IPS-11a (cell line): ENCODE data around the gene DYNC1H1.

Source experiments
- H3K4me3 ChIP-seq: one replicate; pipeline ENCODE4 v1.5.1; 2013; ENCODE audit warnings: low read depth, low read length, control low read depth

Gene DYNC1H1

DNA sequence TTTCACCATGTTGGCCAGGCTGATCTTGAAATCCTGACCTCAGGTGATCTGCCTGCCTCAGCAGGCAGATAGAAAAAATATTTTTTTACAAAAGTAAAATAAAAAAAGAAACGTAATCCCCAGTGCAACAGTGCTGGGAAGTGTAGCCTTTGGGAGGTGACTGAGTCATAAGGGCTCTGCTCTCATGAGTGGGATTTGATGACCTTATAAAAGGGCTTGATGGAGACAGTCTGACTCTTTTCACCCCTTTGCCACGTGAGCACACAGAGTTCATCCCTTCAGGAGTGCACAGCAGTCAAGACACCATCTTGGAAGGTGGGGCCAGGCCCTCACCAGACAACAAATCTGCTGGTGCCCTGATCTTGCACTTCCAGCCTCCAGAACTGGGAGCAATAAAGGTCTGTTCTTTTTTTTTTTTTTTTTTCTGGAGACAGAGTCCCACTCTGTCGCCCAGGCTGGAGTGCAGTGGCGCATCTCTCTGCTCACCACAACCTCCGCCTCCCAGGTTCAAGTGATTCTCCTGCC lies 24.7 kb upstream of the DYNC1H1 start:
- H3K4me3 ChIP-seq = no peak overlapping the region

DNA sequence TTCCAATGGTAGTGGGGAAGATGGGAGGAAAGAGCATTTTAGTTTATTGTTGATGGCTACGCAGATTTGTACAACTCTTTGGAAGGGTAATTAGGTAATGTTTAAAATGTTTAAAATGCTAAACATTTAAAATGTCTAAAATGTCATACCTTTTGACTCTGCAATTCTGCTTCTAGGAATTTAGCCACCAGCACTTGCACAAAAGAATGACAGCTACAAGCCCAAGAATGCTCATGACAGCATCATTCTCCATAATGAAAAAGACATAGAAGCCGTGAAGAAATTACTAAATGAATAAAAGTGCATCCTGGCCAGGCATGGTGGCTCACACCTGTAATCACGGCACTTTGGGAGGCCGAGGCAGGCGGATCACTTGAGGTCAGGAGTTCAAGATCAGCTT lies 19.9 kb upstream of the DYNC1H1 start:
- H3K4me3 ChIP-seq = no peak overlapping the region

DNA sequence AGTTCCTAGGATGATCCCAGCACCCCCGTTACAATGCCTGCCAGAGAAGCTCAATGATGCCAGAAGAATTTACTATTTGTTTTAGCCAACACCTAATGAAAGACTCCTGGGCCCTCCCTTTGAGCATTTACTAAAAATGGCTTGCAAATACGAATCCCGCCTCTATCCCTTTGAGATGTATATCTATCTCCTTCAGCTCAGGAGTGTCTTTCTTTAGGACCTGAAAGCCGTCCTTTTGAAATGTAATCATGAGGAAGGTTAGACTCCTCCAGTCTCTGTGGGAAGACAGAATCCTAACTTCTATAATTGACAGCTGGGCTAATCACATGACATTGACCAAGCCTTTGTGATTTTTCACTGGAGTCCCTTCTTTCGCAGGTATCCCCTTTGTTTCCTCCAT lies 19.2 kb upstream of the DYNC1H1 start:
- H3K4me3 ChIP-seq = no peak overlapping the region

DNA sequence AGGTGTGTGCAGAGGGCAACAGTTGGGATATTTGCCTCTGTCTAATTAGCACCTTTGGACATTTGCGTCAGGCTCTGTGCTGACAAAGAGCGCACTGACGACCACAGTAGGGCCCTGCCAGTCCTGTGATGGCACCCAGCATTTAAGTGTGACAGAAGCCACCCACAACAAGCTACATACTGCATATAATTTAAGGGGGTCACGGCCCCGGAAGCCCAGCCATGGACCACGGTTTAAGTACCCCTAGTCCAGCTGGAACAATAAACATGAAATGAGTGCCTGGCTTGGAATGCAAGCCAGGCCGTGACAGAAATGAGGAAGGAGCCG lies 16.8 kb upstream of the DYNC1H1 start:
- H3K4me3 ChIP-seq = peak overlapping the region; percentile 89

DNA sequence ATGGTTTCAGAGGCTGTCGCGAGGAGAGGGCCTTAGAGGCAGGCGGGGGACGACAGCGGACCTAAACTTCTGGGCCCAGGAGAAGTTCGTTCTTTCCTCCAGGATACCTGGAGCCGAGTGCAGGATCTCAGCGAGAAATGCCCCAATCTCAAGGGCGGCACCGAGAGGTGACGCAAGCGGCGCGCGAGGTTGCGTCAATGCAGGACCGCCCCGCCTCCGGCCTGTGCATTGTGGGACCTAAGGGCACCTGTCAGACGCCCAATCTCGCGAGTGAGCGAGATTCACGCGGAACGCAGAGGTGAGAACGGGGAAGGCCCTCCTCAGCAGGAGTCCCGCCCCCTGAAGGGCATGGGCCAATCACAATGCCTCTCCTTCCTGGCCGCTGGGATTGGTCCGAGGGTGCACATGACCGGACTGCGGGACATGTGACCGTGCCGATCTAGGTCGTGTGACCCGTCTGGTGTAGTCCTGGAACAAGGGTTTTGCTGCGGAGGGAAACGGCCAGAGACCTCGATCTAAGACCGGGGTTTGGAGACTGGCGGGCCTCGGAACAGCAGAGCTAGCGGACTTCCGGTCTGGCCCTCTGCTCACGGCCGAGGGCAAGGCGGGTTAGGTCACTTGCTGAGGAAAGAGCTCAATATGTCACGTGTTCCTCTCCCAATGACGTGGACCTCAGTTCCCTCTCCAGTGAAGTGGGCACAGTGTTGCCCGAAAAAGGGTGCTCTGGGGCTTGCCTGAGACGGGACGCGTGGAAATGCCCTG lies 16.3 kb upstream of the DYNC1H1 start:
- H3K4me3 ChIP-seq = peak overlapping the region; percentile 89

DNA sequence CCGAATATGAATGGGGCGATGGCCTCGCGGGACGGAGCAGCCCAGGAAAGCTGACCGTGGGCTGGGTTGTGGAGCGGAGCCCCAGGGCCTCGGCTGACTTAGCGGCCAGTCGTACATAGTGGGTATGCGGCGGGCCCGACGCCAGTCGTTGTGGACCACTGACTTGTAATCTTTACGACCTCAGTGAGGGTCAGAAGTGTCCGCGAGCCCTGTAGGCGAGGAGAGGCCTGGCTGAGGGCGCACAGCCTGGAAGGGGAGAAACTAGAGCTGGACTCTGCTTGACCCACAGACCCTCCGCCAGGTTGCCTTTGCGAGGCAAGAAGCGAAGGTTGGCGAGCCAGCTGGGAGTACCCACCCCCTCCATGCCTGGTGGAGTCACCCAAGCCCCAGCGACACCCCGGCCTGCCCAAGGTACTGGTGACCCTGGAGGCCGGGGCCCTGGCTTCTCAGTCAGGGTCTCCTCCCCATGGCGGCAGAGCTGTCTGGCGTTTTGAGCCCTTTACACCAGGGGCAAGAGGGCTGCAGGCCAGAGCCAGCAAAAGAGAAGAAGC lies 15.6 kb upstream of the DYNC1H1 start:
- H3K4me3 ChIP-seq = peak overlapping the region; percentile 89

DNA sequence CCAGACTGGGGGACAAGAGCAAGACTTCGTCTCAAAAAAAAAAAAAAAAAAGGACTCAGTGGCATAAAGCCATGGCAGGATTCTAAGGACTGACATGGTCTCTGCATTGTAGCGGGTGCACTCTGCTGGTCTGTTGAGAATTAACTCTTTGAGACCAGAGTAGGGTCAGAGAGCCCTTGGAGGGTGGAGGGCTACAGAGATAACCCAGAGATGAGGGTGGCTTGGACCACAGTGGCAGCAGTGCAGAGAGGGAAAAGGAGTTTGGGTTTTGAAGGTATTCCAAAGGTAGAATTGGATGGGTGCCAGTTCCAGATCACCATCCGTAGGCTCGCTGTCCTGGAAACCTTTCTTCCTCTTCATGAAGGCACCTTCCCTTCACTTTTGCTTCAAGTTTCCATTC lies 14.3 kb upstream of the DYNC1H1 start:
- H3K4me3 ChIP-seq = no peak overlapping the region

DNA sequence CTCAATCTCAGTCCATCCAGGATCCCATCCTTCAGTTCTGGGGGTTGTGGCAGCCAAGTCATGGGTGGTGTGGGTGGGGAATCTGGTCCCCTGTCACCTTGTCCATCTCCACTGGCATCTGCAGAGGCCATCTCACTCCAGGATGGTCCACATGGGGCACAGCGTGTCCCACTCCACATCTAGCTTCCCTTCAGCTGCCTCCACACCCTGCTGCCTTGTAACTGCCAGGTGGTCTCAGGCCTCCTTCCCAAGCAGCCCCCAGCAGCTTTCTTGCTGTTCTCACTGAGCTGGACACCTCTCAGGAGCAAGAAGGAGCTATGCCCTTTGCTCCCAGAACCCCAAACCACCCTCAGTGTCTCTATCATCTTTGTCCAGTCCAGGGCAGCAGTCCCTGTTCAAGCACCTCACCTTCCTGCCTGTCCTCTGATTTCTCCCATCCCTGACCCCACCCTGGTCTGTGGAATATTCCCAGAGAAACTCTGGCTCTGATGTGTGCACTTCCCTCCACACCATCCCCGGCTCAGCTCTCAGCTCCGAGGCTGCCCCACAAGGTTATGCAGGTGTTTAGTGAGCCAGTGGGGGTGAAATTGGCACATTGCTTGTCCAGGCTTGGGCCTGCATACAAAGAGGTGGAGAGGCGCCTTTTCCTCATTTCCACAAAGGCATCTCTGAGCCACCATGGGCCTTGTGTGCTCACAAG lies 13.7 kb upstream of the DYNC1H1 start:
- no peak overlapping the region for H3K4me3 ChIP-seq

DNA sequence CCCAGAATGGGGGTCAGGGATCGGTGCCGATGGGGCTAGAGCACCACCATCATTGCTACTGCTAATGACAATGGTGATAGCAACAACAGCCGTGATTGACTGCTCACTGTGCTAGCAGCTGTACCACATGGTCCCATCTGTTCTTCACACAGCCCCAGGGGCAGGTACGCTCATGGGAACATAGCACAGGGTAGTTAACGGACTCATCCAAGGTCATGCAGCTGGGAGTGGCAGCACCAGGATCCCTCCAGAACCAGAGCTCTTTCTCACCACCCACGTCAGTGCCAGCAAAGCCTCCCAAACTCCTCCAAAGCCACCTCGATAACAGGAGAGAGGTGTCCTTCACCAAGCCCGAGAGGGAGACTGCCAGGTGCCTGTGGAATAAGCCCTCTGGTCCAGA lies 11.2 kb upstream of the DYNC1H1 start:
- no peak overlapping the region for H3K4me3 ChIP-seq

DNA sequence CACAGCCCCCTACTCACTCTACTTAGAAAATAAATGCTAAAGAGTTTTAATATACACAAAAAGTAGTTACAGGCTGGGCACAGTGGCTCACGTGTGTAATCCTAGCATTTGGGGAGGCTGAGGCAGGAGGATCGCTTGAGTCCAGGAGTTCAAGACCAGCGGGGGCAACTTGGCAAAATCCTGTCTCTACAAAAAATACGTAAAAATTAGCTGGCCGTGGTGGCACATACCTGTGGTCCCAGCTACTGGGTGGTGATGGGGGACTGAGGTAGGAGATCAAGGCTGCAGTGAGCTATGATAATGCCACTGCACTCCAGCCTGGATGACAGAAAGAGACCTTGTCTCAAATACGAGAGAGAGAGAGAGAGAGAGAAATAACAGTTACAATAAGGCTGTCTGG lies 9.9 kb upstream of the DYNC1H1 start:
- no peak overlapping the region for H3K4me3 ChIP-seq

DNA sequence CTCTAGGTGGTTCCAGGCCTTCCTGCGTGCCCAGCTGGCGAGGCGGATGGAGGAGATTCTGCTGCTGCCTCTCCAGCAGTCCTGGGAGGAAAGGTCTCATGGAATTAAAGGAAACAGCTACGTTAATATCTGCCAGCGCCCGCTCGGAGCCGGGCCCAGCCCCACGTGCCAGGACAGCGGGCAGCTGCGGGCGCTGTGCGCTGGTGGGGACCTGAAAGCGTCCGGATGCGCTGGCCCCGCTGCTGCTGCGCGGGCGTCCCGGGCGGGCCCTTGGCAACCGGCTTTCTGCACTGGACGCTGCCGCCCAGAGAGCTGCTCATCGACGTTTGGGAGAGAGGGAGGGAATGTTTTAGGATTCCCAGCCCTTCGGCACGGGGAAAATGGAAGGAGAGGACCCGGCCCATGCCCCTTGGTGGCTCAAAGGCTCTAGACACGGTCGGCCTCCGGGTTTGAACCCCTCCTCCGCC lies 8.6 kb upstream of the DYNC1H1 start:
- no peak overlapping the region for H3K4me3 ChIP-seq

DNA sequence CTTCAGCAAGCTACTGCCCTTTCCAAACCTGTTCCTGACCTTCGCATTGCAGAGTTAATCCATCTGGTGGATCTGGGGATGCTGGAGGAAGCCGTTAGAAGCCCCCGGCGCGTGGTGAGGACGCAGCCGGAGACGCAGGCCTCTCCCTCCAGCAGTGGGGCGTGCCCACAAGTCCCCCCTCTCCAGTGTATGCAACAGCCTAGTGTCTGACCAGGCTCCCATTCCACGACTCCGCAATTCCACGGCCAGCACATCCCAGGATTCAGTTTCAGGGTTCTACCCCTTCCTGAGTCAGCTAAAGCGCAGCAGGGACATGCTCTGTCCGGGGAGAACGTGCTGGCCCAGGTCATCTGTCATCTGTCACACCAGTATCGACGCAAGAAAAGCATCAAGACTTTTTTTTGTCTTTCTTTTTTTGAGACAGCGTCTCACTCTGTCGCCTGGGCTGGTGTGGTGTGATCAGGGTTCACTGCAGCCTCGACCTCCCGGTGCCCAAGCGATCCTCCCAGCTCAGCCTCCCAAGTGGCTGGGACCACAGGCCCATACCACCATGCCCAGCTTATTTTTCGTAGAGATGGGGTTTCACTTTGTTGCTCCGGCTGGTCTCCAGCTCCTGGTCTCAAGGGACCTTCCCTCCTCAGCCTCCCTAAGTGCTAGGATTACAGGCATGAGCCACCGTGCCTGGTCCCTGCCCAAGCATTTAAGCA lies 8.0 kb upstream of the DYNC1H1 start:
- H3K4me3 ChIP-seq = no peak overlapping the region

DNA sequence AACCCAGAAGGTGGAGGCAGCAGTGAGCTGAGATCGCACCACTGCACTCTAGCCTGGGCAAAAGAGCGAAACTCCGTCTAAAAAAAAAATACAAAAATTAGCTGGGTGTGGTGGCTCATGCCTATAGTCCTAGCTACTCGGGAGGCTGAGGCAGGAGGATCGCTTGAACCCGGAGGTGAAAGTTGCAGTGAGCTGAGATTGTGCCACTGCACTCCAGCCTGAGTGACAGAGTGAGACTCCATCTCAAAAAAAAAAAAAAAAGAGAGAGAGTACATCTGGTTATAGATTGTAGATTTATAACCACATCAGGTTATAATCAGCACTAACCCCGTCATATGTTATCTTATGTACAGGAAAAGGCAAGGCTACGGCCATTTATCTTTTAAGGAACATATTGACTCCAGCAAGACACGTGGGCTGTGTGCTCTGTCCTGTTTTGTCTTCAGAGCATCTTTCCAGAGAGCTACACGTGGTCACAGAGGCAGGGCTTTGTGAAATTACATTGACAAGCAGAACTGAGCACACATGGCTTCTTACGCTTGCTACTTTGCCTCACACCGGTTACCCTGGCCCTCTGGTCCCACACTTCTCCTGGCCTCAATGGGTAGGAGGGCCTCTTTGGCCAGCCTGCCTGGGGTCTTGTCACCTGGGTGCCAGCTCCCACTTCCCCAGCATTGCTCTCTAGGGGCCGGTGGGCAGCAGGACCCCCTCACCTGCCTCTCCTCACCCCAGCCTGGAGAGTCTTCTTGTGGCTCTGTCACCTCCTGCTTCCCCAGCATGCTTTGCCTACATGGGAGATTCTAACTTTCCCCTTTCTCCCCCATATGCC lies 6.8 kb upstream of the DYNC1H1 start:
- no peak overlapping the region for H3K4me3 ChIP-seq

DNA sequence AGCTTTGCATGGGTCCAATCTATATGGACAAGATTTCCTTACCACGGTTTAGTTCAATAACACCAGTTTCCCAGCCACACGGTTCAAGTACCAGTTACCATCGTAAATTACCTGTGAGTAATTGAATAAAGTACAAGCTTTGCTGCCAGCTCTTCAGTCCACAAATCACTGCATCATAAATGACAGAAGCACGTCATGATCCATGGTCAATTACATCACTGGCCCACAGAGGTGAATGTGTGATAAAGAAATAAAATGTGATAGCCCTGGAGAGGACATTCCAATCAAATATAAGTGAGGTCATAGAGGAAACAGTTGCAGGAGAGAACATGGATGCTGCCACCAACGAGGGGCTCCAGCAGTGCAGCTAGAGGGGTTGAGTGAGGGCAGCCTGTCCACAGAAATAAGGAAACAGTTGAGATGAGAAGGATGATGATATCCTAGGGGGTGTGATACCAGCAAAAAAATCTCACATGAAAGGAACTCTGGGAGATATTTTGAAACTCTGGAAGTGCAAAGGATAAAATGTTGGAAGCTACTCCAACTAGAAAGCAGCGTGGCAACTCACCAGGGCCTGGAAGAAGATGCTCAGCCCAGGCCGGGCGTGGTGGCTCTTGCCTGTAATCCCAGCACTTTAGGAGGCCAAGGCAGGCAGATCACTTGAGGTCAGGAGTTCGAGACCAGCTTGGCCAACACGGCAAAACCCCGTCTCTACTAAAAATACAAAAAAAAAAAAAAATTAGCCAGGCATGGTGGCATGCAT lies 5.8 kb upstream of the DYNC1H1 start:
- no peak overlapping the region for H3K4me3 ChIP-seq

DNA sequence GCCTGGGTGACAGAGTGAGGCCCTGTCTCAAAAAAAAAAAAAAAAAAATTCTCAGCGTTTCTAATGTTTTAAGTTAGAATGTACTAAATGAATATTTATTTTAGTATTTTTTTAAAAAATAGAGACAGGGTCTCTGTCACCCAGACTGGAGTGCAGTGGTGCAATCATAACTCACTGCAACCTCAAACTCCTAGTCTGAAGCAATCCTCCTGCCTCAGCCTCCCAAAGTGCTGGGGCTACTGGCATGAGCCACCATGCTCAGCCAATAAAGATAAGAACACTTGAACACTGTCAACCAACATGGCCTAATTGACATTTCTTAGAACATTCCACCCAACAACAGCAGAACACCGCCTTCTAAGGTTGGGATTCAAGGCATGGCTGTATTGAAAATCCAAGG lies 5.1 kb upstream of the DYNC1H1 start:
- no peak overlapping the region for H3K4me3 ChIP-seq

DNA sequence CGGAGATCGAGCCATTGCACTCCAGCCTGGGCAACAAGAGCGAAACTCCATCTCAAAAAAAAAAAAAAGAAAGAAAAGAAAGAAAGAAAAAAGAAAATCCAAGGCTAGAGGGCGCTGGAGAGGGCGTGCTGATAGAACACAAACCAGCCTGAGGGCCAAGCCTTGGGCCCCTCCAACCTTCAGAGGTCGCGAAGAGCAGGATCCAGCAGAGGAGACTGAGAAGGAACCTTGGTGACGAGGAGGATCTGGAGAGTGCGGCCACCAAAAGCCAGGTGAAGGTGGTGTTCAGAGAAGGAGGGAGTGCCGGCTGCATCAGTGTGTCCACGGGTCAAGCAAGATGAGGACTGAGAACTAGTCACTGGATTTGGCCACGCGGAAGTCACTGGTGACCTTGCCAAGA lies 4.1 kb upstream of the DYNC1H1 start:
- H3K4me3 ChIP-seq = no peak overlapping the region

DNA sequence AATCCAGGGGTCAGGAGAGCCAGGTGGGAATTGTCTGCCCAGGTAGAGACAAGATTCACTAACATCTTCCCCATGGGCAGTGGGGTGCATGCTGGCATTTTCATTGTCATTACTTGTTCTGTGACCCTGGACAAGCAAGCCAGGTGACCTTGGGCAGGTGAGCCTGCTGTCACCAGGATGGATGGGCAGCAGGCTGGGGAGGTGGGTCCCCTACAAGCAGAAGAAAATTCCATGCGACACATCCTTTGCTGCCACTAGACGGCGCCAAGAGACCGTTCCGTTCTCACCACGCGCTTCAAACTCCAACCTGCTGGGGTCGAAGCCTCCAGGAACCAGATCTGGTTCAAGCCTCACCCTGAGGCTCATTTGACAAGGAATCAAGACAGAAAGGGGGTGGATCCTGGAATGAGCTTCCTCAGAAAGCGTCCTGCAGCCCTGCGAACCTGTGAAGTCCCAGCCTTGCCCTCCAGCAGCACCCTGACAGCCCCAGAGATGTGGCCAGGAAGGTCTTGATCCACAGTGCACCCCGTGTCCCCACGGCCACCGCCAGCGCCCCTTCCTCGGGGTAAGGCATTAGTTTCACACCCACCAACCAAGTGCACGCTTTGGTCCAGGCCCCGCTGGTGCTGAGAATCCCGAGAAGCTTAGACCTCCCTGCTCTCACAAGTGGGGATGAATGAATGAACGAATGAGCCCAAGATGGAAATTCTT lies 3.2 kb upstream of the DYNC1H1 start:
- no peak overlapping the region for H3K4me3 ChIP-seq

DNA sequence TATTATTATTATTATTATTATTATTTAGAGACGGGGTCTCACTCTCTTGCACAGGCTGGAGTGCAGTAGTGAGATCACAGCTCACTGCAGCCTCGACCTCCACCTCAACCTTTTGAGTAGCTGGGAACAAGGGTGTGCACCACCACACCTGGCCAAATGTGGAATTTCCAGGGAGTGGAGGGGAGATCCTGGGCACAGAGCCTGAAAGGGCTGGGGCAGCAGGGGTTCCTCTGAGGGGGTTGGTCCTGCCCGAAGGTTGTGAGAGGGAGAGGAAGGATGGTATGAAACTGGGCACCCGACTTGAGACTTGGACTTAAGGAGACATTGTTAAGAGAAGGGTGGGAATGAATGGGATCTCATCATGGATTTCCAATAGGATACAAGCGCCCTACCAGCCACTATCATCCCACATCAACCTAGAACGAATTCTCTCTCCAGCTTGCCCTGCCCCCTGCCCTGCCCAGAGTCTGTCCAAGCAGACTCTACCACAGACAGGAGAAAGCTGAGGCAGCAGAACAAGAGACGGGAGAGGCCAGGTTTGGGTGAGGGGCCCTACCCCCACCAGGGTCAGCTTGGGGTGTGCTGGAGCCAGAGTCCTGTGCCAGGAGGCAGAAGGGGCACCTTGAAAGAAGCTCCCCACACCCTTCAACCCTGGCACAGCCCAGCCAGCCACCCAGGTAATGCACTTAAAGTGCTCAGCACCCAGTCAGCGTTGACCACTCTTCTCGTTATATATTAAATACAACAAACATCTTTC lies 2.4 kb upstream of the DYNC1H1 start:
- H3K4me3 ChIP-seq = no peak overlapping the region

DNA sequence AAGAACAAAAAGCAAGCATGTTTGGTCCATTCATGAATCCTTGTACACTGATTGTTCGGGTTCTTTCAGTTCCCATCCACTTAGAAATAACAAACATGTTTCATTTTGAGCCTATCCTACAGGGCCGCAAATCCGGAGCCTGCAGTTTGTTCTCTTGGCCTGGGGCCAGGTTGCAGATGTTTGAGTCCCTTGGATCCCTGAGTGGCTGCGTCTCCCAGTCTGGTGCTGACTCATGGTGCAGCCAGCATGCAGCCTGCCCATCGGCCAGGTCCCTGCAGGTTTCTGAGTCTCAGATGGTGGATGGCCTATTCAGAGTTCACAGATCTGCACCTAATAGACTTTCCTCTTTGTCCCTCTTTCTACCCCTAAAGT lies 1.9 kb upstream of the DYNC1H1 start:
- H3K4me3 ChIP-seq = no peak overlapping the region
